ENCODE results near the gene SPATA24.

The SPATA24 gene

DNA sequence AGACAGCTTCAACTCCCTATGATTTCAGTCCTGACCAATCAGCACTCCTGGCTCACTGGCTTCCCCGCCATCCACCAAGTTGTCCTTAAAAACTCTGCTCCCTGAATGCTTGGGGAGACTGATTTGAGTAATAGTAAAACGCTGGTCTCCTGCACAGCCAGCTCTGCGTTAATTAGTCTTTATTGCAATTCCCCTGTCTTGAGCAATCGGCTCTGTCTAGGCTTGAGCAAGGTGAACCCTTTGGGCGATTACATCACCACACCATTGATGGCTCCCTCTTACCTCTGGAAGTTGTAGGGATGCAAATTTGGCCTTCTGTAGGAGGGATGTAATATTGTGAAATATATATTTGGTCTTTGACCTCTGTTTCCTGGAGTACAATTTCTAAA is 17.8 kb downstream of the SPATA24 start:
- DNase-seq (ENCODE audit: low read depth), result no peak
- TF ChIP-seq CTCF (IDR thresholded peaks at IDR 0.05; ENCODE audit: insufficient read depth, low read depth, low read length, missing control alignments), result no peak
- no peak overlapping the region for H3K4me3 ChIP-seq (ENCODE audit: low read depth, low read length)

DNA sequence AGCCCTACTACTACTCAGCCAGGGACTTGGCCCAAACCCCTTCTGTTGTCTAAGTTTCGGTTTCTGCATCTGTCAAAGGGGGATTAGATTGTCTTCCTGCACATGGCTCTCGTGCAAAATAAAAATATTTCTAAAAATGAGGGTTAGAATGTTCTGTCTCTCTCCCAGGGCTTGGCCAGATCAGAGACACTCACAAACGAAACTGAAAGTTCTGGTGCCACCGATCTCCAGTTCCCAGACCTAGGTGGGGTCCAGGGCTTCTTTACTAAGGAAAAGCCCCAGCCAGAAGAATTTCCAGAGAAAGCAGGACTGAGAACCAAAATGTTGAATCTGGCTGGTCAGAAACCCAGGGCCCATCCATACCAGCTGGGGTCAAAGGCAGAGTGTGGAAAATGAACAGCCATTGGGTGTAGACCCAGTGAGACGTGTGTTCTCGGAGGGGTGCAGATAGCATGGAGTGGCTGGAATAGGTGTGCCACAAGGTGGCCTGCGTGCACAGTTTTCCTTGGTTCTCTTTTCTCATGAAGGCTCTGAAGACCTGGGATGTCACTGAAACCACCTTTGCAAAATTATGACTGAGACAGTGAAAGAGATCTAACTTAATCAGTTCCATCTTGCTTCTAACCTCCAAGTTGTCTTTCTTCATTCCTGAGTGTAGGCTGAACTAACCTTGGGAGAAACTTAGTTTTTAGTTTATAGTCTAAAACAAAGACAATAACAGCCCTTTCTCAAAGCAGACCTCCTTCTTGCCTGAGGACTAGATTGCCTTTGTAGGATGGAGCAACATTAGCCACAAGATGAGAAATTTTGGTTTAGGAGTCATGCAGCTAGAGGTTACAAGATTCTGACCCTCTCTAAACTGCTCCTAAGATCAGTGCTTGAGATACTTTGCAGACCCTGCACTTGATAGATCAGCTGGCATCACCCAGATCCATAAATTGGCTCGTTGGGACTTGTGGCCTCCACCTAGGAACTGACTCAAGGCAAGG is 18.5 kb downstream of the SPATA24 start:
- TF ChIP-seq CTCF (IDR thresholded peaks at IDR 0.05; ENCODE audit: insufficient read depth, low read depth, low read length, missing control alignments), result no peak
- H3K4me3 ChIP-seq (ENCODE audit: low read depth, low read length), result peak overlapping the region; percentile 29
- DNase-seq (ENCODE audit: low read depth), result peak; percentile 50

DNA sequence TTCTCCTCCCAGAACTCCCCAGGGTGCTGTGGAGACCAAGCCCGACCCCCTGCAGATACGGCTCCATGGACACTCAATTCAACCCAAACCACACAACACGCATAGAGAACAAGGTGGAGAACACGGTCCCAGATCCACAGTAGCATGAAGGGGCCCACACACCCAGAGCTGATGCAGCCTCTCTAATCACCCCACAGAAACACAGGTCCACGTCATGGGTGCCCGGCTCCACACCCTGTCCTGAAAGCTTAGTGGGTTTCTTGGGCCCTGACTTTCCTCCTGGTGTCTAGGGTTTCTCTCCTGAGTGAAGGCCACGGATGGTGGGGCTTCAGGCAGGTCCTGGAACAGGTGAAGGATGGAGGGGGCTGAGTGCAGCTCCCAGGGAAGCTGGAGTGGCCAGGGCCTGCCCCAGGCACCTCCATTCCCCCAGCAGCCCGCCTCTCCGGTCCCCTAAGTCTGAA is 19.3 kb downstream of the SPATA24 start:
- no peak for TF ChIP-seq CTCF (IDR thresholded peaks at IDR 0.05; ENCODE audit: insufficient read depth, low read depth, low read length, missing control alignments)
- peak; percentile 39 for DNase-seq (ENCODE audit: low read depth)
- H3K4me3 ChIP-seq (ENCODE audit: low read depth, low read length), result no peak overlapping the region; the same call in 1 of the 2 replicates

GRCh38 chr5:139383993-139384590 is 19.8 kb downstream of the SPATA24 start:
- H3K4me3 ChIP-seq (ENCODE audit: low read depth, low read length), result no peak overlapping the region
- no peak for DNase-seq (ENCODE audit: low read depth)
- TF ChIP-seq CTCF (IDR thresholded peaks at IDR 0.05; ENCODE audit: insufficient read depth, low read depth, low read length, missing control alignments), result no peak

DNA sequence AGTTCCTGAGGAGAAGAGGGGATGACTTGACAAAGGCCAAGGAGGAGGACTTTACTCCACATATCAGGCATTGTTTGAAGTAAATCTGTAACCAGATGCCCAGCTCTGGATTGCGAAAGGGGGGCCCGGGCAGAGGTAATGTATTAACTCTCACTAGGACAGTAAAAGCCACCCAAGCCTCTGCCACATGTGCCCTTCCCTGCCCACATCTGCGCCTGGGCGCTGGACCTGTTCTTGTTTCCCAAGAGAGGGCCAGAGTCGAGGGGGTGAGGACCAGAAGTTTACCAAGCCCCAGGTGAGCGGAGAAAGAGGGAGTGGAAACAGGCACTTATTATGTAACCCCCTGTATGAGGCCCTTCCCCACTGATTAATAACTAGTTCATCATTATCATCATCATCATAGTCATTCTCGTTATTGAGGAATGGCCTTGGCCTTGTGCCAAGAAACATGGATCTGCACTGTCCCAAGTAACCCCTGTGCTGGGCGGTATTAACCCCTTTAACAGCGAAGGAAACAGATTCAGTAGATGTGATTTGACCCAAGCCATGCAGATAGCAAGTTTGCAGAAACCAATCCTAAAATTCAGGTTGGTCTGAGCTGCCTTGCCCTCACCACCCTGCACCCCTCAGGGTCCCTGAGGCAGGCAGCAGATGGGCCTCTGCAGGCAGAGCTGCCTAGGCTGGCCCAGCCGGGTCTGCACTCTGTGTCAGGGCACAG is 20.5 kb downstream of the SPATA24 start, which contains the start of gene SLC23A1:
SLC23A1 (minus strand) TSS at position 23 of the 718 bp plus-strand sequence. CDS start 44 bp downstream, outside the sequence.
- no peak for TF ChIP-seq CTCF (IDR thresholded peaks at IDR 0.05; ENCODE audit: insufficient read depth, low read depth, low read length, missing control alignments)
- H3K4me3 ChIP-seq (ENCODE audit: low read depth, low read length), result no peak within 1 kb of the TSS
- no peak for DNase-seq (ENCODE audit: low read depth)

- H3K4me3 ChIP-seq (ENCODE audit: low read depth, low read length), result no peak overlapping the region
- DNase-seq (ENCODE audit: low read depth), result no peak
- TF ChIP-seq CTCF (IDR thresholded peaks at IDR 0.05; ENCODE audit: insufficient read depth, low read depth, low read length, missing control alignments), result no peak
Measured at GRCh38 chr5:139382807-139383206, 21.1 kb downstream of the SPATA24 start.

Measured in GM12865 (cell line).